C4-2B (cell line): ENCODE results near the gene SIK3.

ENCODE experiments used
- H3K27ac ChIP-seq: fragments of 450-650 bp; 2 replicates; pipeline ENCODE4 v1.5.1; 2017
- ZFX ChIP-seq: fragments of 450-650 bp; IDR thresholded peaks from 2 replicates; pipeline ENCODE4 v1.6.1; 2017
- TF ChIP-seq, protein P1 (sequence below): fragments of 450-650 bp; conservative IDR thresholded peaks from 2 replicates; pipeline ENCODE4 v1.5.1; 2017; ENCODE audit warnings: mild to moderate bottlenecking

The SIK3 gene

DNA sequence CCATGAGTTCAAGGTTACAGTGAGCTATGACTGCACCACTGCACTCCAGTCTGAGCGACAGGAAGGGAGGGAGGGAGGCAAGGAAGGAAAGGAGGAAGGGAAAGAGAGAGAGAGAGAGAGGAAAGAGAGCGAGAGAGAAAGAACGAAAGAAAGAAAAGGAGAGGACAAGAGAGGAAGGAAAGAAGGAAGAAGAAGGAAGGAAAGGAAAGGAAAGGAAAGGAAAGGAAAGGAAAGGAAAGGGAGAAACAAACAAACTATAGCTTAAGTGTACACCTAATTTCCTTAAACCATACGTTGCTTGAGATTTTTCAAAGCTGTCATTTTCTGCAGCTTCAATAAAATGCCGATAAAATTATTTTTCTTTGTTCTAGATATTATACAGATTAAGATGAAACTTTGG is 180.6 kb downstream of the SIK3 start:
- TF ChIP-seq ZFX = no peak
- TF ChIP-seq, protein P1, sequence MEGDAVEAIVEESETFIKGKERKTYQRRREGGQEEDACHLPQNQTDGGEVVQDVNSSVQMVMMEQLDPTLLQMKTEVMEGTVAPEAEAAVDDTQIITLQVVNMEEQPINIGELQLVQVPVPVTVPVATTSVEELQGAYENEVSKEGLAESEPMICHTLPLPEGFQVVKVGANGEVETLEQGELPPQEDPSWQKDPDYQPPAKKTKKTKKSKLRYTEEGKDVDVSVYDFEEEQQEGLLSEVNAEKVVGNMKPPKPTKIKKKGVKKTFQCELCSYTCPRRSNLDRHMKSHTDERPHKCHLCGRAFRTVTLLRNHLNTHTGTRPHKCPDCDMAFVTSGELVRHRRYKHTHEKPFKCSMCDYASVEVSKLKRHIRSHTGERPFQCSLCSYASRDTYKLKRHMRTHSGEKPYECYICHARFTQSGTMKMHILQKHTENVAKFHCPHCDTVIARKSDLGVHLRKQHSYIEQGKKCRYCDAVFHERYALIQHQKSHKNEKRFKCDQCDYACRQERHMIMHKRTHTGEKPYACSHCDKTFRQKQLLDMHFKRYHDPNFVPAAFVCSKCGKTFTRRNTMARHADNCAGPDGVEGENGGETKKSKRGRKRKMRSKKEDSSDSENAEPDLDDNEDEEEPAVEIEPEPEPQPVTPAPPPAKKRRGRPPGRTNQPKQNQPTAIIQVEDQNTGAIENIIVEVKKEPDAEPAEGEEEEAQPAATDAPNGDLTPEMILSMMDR = no peak
- H3K27ac ChIP-seq = no peak overlapping the region

DNA sequence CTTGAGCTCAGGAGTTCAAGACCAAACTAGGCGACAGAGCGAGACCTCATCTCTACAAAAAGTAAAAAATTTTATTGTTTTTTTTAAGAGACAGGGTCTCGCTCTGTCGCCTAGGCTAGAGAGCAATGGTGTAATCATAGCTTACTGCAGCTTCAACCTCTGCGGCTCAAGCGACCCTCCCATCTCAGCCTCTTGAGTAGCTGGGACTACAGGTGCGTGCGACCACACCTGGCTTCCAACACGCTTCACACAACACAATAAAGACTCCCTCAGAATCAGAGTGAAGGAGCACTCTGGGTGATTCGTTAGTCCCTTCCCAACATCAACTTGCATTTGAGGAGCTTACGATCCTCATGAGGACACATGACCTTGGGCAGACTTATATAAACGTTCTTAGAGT is 181.3 kb downstream of the SIK3 start:
- H3K27ac ChIP-seq = no peak overlapping the region
- no peak for TF ChIP-seq ZFX
- TF ChIP-seq, protein P1 = no peak

DNA sequence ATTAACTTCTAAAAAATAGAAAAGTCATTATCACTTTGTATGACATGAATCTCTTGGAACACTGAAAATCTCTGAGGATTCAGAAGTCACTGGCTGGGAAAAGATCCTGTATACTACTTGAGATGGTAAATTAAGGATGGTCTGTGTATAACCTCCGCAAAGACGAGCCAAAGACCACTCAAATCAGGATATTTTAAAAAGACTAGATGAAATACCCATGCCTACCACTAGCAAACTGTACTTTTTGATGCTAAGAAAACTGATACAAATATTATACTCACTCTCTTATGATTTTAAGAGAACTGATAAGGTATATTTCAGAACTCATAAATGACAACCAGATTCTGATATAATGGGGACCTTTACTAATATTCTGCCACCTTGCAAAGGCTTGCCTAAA is 182.2 kb downstream of the SIK3 start:
- H3K27ac ChIP-seq = no peak overlapping the region
- TF ChIP-seq, protein P1 = 0 out of 2 replicates have a peak, but pooled peaks have one; percentile 4
- TF ChIP-seq ZFX = no peak

DNA sequence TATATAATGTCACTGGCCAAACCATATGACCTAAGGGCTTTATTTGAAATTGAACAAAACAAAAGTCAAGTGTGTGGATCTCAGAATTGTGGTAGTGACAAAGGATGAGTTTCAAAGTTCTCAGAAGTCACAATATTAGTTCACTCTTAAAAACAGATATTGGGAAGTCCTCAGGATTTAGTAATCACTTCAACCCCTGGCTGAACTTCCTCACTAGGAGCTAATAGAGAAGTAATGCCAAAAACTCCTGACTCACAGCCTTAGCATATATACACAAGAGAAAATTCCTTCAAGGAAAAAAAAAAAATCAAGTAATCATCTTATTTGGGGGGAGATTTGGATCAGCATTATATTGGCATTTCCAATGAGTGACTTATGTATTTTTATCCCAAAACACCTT is 185.2 kb downstream of the SIK3 start:
- no peak for TF ChIP-seq ZFX
- TF ChIP-seq, protein P1 = no peak
- no peak overlapping the region for H3K27ac ChIP-seq

DNA sequence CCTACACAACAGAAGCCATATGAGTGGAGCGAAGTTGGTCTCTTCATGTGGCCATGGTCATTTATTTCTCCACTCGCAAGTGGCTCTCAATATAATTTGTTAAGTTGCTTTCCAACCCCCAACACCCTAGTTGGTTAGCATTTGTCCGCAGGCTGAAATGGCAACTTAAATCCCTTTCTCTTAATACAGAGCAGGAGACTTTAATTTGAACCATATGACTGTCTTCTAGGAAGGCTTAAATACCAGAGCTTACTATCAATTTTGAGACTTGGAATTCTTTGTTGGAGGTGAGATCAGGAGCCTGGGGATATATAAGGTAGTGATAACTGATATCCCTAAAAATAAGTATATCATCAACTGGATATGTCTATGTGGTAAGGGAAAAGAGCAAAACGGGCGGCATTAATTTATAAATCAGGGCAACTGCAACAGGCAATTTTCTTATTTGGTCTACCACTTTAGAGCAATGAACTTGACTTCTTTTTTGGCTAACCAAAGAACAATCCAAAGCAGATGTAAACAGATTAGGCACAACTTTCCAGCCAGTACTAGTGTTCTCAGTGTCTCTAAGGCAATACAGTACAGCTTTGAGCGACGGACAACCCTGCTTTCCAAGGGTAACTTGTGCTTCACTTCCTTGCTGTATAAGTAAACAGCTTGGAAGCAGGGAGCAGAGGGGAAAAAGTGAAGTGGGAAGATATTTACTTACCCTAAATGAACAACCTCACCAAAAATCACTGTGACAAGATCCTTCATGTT is 186.1 kb downstream of the SIK3 start:
- H3K27ac ChIP-seq = no peak overlapping the region
- TF ChIP-seq ZFX = no peak
- TF ChIP-seq, protein P1 = no peak

DNA sequence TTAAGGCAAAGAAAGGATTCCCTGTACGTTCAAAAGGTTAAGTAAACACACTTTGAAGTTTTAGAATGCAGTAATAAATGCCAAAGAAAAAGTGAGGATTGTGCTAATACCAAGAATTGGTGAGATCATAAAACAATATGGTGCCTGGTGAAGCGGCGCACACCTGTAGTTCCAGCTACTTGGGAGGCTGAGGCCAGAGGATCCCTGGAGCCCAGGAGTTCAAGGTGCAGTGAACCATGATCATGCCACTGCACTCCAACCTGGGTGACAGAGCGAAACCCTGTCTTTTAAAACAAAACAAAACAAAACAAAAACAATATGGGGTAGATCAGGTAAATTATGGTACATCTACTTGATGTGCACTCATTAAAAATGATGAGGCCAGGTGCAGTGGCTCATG is 187.4 kb downstream of the SIK3 start:
- no peak overlapping the region for H3K27ac ChIP-seq
- TF ChIP-seq, protein P1 = no peak
- TF ChIP-seq ZFX = no peak

DNA sequence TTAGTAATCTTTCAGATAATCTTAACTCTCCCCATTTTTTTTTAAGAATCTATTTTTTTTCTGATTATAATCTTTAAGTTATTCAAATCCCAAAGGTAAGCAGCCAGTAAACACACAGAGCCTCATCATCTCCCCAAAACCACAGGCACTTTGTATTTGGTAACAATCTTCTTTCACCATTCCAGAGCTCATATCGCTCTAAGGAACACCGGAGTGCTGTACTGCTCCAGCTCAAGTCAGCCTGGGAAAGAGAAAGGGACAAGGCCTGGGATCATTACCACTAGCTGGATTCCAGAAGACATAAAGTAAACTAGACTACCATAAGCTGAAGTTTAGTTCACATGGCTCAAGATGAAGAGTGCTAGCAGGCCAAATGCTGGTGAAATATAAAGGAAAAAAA is 187.8 kb downstream of the SIK3 start:
- H3K27ac ChIP-seq = no peak overlapping the region
- no peak for TF ChIP-seq ZFX
- TF ChIP-seq, protein P1 = no peak
